Measurements from ENCODE around the gene IL1RAPL2.
A peak's percentile ranks its signal among the peaks of the same experiment; 100 is the strongest.
"Not testable (repeated sequence)": the region's sequence is repeated elsewhere in the genome, so short reads cannot be mapped to it uniquely, and the experiment has no call there.

The IL1RAPL2 gene

DNA sequence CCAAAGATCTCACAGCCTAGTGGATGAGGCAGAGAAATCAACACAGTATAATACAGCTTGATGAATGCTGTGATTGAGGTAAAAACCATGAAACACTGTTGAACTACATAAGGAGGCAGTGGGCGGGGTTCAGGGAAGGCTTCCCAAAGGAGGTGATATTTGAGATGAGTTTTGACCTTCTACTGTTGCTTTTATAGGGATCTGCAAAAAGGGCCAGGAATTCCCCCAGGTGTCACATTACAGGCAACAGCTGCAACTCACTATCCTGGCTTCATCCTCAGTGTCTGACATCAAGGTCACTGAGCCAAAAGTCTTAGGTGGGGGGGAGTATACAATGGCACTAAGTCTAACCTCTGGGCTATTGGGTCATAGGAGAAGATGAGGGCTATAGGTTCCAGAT, 1070.7 kb downstream of the IL1RAPL2 start:
- DNase-seq = no peak

DNA sequence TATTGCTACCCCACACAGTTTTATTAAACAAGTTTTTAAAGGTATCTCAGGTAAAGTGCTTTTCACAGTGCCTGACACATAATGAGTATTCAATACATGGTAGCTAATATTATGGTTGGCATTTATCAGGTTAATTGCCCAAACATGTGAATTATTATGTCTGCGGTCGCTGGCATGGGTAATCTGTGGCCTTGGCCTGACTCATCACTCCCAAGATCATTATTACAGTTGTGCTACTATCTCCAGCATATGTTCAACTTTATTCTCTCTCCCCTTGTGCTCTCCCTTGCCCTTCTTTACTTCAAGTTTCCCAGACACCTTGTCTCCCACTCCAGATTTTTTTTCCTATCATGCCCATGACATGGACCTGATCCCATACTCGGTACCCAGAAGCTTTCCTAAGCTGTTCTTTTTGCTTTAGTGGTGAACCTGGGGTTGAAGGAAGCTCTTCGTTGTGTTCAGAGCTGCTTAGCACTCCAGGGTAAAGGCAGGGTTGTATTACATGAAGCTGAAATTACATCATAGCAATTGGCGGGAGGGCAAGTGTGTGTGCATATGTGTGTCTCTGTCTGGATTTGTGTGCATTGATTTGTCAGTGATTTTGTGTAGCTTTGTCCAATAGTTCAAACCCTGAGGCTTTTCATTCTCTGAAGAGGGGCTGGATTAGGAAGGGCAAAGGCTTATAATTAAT, 1079.8 kb downstream of the IL1RAPL2 start:
- DNase-seq = no peak

DNA sequence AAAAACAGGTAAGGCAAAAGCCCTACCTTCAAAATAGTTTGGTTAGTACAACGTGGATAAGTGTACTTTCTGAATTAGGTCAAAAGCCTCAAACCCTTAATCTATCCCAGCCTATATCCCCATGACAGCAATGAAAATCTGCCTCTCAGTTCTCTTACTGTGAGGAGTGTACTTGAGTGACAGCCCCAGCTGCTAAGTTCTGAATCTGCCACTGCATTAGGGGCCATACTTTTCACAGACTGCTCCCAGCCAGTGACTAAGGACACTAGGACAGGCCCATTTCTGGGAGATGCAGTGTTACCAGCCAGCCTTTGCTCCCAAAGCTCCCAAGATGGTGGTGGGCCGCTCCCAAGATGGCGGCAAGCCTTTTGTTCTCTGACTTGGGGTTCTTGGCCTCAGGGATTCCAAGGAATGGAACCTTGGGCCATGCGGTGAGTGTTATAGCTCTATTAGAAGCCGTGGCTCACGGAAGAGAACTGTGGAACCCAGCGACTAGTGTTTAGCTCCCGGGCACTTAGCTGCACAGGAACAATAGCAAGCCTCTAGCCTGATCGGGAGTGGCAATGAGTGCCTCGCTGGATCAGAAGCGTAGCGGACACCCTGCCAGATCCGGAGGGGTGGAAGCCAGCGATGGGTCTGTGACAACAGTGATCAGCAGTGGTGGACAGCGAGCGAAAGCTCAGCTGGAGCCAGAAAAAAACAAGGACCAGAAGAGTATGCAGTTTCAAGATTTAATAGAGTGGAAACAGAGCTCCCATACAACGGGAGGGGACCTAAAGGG, 1080.8 kb downstream of the IL1RAPL2 start:
- DNase-seq = no peak

DNA sequence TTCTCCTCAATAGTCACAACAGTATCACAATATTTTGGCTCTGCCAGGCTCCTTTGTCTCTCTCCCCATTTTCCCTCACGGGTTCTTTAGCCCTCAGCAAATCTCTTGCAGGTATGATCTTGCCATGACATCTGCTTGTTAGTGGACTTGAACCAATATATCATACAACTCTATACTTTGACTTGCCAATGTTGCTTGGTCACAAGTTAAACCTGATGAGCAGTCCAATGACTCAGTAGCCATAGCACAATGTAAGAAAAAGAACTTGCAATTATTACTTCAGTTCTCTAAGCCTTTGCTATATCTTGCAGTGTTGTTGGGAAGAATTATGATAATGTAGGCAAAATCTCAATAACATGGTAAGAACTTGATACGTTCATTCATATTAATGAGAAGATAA, 1081.8 kb downstream of the IL1RAPL2 start:
- DNase-seq = no peak

GRCh38 chrX:105648732-105649131, 1082.7 kb downstream of the IL1RAPL2 start:
- no peak for DNase-seq

GRCh38 chrX:105650577-105650976, 1084.6 kb downstream of the IL1RAPL2 start:
- no peak for DNase-seq

DNA sequence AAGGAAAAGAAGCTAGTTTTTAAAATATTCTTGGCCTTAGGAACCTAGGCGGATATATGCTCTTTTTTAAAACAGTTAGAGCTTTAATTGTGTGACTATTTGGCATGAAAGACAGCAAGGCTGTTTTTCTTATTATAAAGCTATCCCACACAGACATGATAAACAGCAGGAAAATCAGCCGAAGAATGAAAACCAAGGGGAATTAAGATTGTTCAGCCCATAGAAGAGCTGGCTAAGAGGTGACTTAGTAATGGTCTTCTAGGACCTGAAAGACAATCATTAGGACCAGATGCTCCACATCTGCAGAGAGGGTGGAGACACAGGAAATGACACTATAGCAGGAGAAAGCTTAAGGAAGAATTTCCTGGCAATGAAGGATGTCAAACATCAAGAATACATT, 1085.0 kb downstream of the IL1RAPL2 start:
- DNase-seq = no peak

- DNase-seq = no peak
Observed at GRCh38 chrX:105653891-105654290, 1087.9 kb downstream of the IL1RAPL2 start.

GRCh38 chrX:105658136-105658535, 1092.1 kb downstream of the IL1RAPL2 start:
- no peak for DNase-seq

DNA sequence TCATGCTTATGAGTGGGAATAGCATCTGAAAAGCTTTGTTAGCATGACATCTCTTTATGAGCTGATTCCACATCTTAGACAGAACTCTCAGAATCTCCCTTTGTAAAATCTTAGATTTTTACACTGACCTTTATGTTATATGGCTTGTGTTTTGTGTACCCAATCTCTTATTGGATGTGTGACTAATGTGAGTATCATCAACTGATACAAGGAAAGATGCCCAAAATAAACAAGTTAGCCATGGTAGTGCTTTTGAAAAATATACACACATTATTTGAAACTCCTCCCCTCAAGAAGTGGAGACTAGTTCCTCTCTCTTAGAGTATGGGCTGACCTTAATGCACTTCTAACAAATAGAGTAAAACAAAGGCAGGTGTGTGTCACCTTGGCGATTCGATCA, 1096.2 kb downstream of the IL1RAPL2 start:
- DNase-seq = no peak

- no peak for DNase-seq
Observed at GRCh38 chrX:105664243-105664642, 1098.2 kb downstream of the IL1RAPL2 start.

GRCh38 chrX:105684288-105684687, 1118.3 kb downstream of the IL1RAPL2 start:
- not testable (repeated sequence) for DNase-seq

DNA sequence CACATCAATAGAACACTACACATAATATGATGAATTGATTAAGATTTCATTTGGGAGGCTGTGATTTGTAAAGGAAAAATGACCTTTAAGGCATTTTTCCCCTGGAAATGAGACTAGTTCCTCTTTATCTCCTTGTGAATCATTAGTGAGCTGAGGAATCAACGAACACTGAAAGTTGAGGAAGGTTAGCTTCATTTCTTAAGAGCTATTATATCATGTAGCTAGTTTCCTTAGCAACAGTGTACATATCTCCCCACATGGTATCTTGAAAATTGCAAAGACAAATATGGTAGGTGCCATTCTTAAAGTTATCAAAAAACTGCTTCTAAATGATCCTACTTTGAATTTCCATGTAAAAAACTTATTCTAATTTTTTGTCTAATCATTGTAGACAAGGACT, 1128.8 kb downstream of the IL1RAPL2 start:
- DNase-seq = no peak

- no peak for DNase-seq
Observed at GRCh38 chrX:105695451-105695850, 1129.5 kb downstream of the IL1RAPL2 start.

DNA sequence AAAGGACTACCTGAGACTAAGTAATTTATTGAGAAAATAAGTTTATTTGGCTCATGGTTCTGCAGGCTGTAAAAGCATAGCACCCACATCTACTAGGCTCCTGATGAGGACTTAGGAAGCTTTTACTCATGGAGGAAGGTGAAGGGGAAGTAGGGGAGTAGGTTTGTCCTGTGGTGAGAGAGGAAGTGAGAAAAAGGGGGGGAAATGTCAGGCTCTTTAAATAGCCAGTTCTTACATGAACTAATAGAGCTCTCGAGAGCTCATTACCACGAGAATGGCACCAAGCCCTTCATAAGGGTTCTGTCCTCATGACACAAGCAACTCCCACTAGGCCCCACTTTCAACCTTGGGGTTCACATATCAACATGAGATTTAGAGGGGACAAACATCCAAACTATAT, 1130.9 kb downstream of the IL1RAPL2 start:
- DNase-seq = peak in 3 of 4 experiments; percentile 1 to 6 (median 1)

DNA sequence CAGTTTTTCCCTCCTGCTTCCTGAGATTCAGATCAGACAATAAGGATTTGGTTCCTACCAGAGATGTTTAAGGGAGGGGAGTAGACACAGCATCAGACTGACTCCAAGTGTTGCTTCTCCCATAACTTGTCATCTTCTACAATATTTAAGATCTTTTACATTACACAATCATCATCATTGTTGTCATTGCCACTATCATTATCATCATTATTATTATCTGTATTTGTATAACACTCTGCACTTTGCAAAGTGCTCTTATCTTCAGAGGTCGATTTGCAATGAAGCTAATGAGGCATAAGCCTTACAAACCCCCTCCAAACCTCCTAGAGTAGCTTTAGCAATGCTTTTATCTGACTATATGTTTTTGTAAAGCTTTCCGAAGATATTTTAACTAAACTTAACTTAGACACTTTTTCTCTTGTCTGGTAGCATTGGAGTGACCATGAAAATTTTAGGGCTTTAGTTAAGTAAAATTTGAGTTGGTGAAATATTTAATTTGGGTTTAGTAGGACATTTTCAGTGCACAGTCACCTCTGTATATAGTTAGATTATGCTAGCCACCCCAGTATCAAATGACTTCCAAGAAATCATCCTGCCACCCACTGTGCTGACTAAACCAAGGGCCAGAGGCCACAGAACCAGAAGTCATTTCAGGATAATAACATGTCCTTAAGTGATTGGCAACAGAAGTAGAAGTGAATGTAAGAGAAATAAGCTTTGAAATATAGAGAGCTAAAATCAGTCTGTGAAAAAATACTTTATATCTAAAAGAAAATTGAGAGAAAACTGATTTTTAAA, 1132.2 kb downstream of the IL1RAPL2 start:
- peak in 1 of 4 experiments; percentile 2 for DNase-seq

DNA sequence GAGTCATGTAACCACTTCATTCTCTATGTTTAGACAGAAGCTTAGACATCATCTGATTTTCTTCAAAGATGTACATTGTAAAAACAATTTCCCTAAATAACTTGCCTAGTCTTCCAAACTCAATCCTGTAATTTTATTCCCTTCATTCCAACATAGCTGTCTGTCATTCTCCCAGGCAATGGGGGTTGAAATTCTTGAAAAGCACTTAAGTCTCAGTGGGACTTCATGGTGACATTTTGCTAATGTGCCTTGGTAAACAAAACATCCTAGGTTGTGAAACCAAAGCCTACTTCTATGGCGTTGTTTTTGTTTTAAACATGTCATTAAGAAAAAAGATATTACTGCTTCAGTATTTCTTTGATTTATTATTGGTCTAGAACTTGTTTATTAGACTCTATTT, 1134.3 kb downstream of the IL1RAPL2 start:
- DNase-seq = no peak

- no peak for DNase-seq
Observed at GRCh38 chrX:105701310-105702052, 1135.5 kb downstream of the IL1RAPL2 start.

- DNase-seq = no peak
Observed at GRCh38 chrX:105703876-105704275, 1137.9 kb downstream of the IL1RAPL2 start.

DNA sequence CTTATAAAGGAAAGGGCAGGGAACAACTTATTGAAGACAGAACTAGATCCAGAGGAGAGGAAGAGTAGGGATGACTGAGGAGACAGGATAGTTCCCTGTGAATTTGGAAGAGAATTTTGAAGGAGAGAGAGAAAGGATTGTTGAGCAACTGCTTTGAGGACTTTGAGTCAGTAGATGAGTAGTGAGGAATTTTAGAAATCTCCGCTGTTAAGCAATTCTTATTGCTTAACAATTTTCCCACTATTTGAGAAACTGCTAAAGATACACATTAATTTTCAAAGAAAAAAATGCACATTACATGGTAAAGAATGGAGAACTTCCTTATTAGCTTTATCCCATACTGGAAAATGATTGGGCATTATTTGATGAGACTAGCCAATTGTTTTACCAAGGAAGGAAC, 1140.0 kb downstream of the IL1RAPL2 start:
- DNase-seq = no peak

- no peak for DNase-seq
Observed at GRCh38 chrX:105711805-105712204, 1145.8 kb downstream of the IL1RAPL2 start.

- no peak for DNase-seq
Observed at GRCh38 chrX:105715746-105716145, 1149.7 kb downstream of the IL1RAPL2 start.

All from suppressor macrophage (primary cell).